ENCODE data around the gene RIMBP3C.
"Not testable (repeated sequence)": the region's sequence is repeated elsewhere in the genome, so short reads cannot be mapped to it uniquely, and the experiment has no call there.

Gene RIMBP3C

DNA sequence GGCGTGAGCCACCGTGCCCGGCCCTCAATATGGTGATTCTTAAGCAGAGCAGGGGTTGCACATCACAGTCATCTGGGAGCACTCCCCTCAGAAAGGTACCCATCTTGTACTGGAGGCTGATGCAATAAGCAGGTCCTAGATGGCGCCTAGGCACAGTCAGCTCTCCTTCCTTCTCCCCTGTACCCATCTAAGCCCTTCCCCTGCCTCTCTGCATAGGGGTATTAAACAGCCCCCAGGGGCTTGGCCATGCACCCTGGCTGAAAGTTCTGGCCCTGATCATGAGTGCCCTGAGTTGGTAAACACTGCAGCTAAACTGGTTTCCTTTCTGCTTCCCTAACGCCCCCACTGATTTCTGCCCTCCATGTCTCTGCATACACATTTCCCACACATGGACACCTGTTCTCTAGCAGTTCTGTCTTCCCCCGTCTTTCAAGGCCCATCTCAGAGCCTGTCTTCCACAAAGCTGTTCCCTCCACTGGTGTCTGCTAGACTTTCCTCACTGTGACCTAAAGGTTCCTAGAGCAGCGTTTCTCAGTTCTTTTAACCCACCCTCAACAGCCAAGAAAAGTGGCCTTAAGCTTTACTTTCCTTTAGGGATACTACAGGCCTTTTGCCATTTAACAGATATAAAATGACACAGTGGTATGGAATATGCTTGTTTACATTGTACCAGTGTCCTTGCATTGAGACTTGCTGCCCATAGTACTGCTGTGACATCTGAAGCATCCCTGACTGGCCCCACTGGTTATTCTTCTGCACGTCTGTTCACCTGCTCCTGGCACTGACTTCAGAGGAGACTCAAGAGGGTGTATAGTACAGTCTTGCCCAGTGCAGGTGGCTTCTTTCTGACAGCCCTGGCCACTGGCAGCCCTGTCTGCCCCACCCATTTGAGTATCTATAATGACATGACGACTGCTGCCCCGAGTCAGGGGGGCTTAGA, 31.8 kb upstream of the RIMBP3C start:
- no peak overlapping the region for H3K4me3 ChIP-seq (ENCODE audit: control insufficient read depth, low read depth, low read length)
- DNase-seq (ENCODE audit: low read depth): no peak
- no peak for TF ChIP-seq CTCF (IDR thresholded peaks at IDR 0.05; ENCODE audit: control insufficient read depth, insufficient read depth, low read depth, low read length, missing control alignments)

DNA sequence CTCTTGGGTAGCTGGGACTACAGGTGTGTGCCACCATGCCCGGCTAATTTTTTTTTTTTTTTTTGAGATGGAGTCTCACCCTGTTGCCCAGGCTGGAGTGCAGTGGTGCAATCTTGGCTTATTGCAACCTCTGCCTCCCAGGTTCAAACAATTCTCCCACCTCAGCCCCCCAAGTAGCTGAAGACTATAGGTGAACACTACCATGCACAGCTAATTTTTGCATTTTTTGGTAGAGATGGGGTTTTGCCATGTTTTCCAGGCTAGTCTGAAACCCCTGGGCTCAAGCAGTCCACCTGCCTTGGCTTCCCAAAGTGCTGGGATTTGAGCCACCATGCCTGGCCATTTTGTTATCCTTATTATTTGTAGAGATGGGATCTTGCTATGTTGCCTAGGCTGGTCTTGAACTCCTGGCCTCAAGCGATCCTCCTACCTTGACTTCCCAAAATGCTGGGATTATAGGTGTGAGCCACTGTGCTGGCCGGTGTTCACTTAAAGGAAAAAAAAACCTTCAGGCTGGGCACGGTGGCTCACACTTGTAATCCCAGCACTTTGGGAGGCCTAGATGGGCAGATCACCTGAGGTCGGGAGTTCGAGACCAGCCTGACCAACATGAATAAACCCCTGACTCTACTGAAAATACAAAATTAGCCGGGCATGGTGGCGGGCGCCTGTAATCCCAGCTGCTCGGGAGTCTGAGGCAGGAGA, 29.9 kb upstream of the RIMBP3C start:
- not testable (repeated sequence) for H3K4me3 ChIP-seq (ENCODE audit: control insufficient read depth, low read depth, low read length); DNase-seq (ENCODE audit: low read depth)

DNA sequence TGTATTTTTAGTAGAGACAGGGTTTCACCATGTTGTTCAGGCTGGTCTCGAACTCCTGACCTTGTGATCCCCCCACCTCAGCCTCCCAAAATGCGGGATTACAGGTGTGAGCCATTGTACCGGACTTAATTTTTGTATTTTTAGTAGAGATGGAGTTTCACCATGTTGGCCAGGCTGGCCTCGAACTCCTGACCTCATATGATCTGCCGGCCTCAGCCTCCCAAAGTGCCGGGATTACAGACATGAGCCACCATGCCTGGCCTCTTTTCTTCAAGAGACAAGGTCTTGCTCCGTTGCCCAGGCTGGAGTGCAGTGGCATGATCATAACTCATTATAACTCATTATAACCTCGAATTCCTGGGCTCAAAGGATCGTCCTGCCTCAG, 29.4 kb upstream of the RIMBP3C start:
- not testable (repeated sequence) for DNase-seq (ENCODE audit: low read depth); H3K4me3 ChIP-seq (ENCODE audit: control insufficient read depth, low read depth, low read length)

GRCh38 chr22:21579474-21579851, 28.2 kb upstream of the RIMBP3C start:
- no peak for TF ChIP-seq CTCF (IDR thresholded peaks at IDR 0.05; ENCODE audit: control insufficient read depth, insufficient read depth, low read depth, low read length, missing control alignments)
- DNase-seq (ENCODE audit: low read depth): no peak
- H3K4me3 ChIP-seq (ENCODE audit: control insufficient read depth, low read depth, low read length): no peak overlapping the region

DNA sequence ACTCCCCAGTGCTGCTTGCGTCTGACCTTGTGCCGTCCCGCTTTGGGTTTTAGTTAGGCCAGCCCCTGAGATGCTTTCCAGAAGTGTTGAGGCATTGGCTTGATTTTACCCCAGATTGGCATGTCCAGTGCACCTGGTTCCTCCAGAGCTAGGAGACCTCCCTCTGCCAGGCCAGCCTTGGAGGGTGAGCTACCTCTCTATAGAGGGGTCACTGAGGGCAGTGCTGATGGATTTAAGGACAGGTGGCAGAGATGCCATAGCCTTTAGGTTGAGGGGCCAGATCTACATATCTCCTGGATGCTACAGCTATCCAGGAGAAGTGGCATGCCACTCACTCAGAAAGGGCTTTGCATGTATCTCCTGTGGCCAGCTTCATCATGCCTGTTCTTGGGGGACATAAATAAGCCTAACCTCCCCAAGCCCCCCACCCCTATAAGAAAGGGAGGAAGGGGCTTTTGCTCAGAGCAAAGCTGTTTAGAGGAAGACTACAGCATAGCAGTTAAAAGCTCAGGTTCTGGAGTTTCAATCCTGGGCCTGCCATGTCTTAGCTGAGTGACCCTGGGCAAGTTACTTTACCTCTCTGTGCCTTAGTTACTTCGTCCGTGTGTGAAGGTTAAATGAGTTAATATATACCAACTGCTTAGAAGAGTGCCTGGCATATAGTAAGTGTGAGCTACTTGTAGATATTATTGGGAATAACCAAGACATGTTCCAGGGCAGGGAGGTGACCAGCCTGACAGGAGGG, 22.7 kb upstream of the RIMBP3C start:
- DNase-seq (ENCODE audit: low read depth): no peak
- H3K4me3 ChIP-seq (ENCODE audit: control insufficient read depth, low read depth, low read length): no peak overlapping the region
- no peak for TF ChIP-seq CTCF (IDR thresholded peaks at IDR 0.05; ENCODE audit: control insufficient read depth, insufficient read depth, low read depth, low read length, missing control alignments)

- DNase-seq (ENCODE audit: low read depth): no peak
- H3K4me3 ChIP-seq (ENCODE audit: control insufficient read depth, low read depth, low read length): no peak overlapping the region
- no peak for TF ChIP-seq CTCF (IDR thresholded peaks at IDR 0.05; ENCODE audit: control insufficient read depth, insufficient read depth, low read depth, low read length, missing control alignments)
These were observed 22.1 kb upstream of the RIMBP3C start for GRCh38 chr22:21573293-21573734.

DNA sequence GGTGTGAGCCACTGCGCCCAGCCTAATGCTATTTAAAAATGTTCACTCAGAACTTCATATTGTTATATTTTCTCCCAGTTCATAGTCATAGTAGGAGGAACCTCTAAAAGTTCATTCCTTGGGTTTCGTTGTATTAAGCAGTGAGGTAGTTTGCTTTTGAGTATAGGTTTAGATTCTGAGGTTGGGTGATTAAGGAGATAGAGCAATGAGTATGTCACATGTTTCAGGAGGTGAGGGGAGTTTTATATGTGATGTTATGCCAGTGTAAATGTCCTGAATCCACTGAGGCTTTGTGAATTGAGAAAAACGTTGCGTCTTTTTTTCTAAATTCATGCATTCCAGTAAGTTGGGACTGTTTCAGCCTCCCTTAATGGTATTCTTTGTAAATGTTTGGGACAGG, 20.4 kb upstream of the RIMBP3C start:
- DNase-seq (ENCODE audit: low read depth): no peak
- H3K4me3 ChIP-seq (ENCODE audit: control insufficient read depth, low read depth, low read length): no peak overlapping the region
- TF ChIP-seq CTCF (IDR thresholded peaks at IDR 0.05; ENCODE audit: control insufficient read depth, insufficient read depth, low read depth, low read length, missing control alignments): no peak
